ENCODE results near the gene PHF11.
A peak's percentile ranks its signal among the peaks of the same experiment; 100 is the strongest.

PHF11 gene

GRCh38 chr13:49495783-49496762 is at the start of gene PHF11:
PHF11 (plus strand) TSS chr13:49495953; CDS start chr13:49496002, 49 bp downstream.
- Histone ChIP-seq H3K4me3 (ENCODE audit: low read depth, low read length) (peak within 1 kb of the TSS; percentile 65), H3K4me1 (ENCODE audit: control insufficient read depth, insufficient read depth, low read length) (peaks cover 3% of the 10 kb centered on the region; the same call in 1 of the 2 replicates), H3K27me3 (ENCODE audit: control insufficient read depth, insufficient read depth, low read length) (no peaks in the 10 kb centered on the region), H3K36me3 (ENCODE audit: control insufficient read depth, insufficient read depth, low read length) (no peaks in the 10 kb centered on the region), H3K9ac (ENCODE audit: low read length) (peak within 1 kb of the TSS; percentile 54), H3K9me3 (ENCODE audit: control insufficient read depth, insufficient read depth, low read depth, low read length) (no peaks in the 10 kb centered on the region), H3K27ac (ENCODE audit: low read depth, low read length) (peak within 1 kb of the TSS; percentile 64; the same call in 1 of the 2 replicates)

GRCh38 chr13:49446473-49446872 is 49.3 kb upstream of the PHF11 start:
- peaks cover 8% of the 10 kb centered on the region; the same call in 1 of the 2 replicates for H3K4me1 ChIP-seq (ENCODE audit: control insufficient read depth, insufficient read depth, low read length)
- H3K9ac ChIP-seq (ENCODE audit: low read length): no peak overlapping the region
- H3K9me3 ChIP-seq (ENCODE audit: control insufficient read depth, insufficient read depth, low read depth, low read length): no peaks in the 10 kb centered on the region
- no peak overlapping the region for H3K4me3 ChIP-seq (ENCODE audit: low read depth, low read length)
- H3K27ac ChIP-seq (ENCODE audit: low read depth, low read length): no peak overlapping the region
- no peaks in the 10 kb centered on the region for H3K36me3 ChIP-seq (ENCODE audit: control insufficient read depth, insufficient read depth, low read length)
- H3K27me3 ChIP-seq (ENCODE audit: control insufficient read depth, insufficient read depth, low read length): no peaks in the 10 kb centered on the region

DNA sequence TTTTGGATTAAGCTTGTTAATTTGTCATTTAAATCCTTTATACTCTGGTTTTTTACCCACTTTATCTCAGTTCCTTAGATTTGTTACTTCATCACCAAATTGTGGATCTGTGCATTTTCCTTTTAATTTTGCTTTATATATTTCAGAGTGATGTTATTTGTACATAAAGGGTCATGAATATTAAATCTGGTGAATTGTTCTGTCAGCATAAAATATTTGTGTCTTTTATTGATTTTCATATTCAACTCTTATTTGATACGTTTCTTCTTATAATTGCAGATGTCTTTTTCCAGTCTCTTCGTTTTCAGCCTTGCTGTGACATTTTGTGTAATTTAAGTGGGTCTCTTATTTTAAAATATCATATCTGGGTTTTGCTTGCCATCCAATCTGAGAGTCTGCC is 47.0 kb upstream of the PHF11 start:
- no peak overlapping the region for H3K27ac ChIP-seq (ENCODE audit: low read depth, low read length)
- H3K9ac ChIP-seq (ENCODE audit: low read length): no peak overlapping the region
- H3K4me3 ChIP-seq (ENCODE audit: low read depth, low read length): no peak overlapping the region
- H3K9me3 ChIP-seq (ENCODE audit: control insufficient read depth, insufficient read depth, low read depth, low read length): no peaks in the 10 kb centered on the region
- no peaks in the 10 kb centered on the region for H3K36me3 ChIP-seq (ENCODE audit: control insufficient read depth, insufficient read depth, low read length)
- no peaks in the 10 kb centered on the region for H3K4me1 ChIP-seq (ENCODE audit: control insufficient read depth, insufficient read depth, low read length)
- H3K27me3 ChIP-seq (ENCODE audit: control insufficient read depth, insufficient read depth, low read length): no peaks in the 10 kb centered on the region

GRCh38 chr13:49450105-49450819 is 45.5 kb upstream of the PHF11 start:
- H3K9ac ChIP-seq (ENCODE audit: low read length): no peak overlapping the region
- no peaks in the 10 kb centered on the region for H3K27me3 ChIP-seq (ENCODE audit: control insufficient read depth, insufficient read depth, low read length)
- no peak overlapping the region for H3K27ac ChIP-seq (ENCODE audit: low read depth, low read length)
- no peaks in the 10 kb centered on the region for H3K36me3 ChIP-seq (ENCODE audit: control insufficient read depth, insufficient read depth, low read length)
- H3K4me1 ChIP-seq (ENCODE audit: control insufficient read depth, insufficient read depth, low read length): no peaks in the 10 kb centered on the region
- H3K9me3 ChIP-seq (ENCODE audit: control insufficient read depth, insufficient read depth, low read depth, low read length): no peaks in the 10 kb centered on the region
- H3K4me3 ChIP-seq (ENCODE audit: low read depth, low read length): no peak overlapping the region

DNA sequence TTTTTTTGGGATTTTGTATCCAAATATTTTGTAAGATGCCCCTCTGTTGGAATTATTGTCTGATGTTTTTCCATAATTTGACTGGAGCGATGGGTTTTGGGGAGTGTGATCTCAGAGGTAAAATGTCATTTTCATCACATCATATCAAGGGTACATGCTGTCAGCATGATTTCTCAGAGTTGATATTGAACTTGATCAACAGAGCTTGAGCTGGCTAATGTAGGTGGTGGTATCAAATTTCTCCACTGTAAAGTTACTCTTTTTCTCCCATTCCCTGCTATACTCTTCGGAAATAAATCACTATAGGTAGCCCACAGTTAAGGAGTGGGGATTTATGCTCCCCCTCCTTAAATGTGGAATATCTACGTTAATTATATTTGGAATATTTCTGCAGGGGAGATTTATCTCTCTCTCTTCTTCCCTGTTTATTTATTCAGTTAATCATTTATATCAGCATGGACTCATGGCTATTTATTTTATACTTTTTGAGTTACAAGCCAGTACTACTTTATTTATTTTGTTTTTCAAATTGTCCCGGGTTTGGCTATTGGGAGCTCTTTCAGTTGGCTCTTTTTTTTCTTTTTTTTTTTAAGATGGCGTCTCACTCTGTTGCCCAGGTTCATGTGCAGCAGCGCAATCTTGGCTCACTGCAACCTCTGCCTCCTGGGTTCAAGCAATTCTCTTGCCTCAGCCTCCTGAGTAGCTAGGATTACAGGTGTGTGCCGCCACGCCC is 42.9 kb upstream of the PHF11 start:
- Histone ChIP-seq H3K36me3 (ENCODE audit: control insufficient read depth, insufficient read depth, low read length) (no peaks in the 10 kb centered on the region), H3K9ac (ENCODE audit: low read length) (no peak overlapping the region), H3K27me3 (ENCODE audit: control insufficient read depth, insufficient read depth, low read length) (no peaks in the 10 kb centered on the region), H3K27ac (ENCODE audit: low read depth, low read length) (no peak overlapping the region), H3K4me3 (ENCODE audit: low read depth, low read length) (no peak overlapping the region), H3K9me3 (ENCODE audit: control insufficient read depth, insufficient read depth, low read depth, low read length) (no peaks in the 10 kb centered on the region), H3K4me1 (ENCODE audit: control insufficient read depth, insufficient read depth, low read length) (no peaks in the 10 kb centered on the region)

DNA sequence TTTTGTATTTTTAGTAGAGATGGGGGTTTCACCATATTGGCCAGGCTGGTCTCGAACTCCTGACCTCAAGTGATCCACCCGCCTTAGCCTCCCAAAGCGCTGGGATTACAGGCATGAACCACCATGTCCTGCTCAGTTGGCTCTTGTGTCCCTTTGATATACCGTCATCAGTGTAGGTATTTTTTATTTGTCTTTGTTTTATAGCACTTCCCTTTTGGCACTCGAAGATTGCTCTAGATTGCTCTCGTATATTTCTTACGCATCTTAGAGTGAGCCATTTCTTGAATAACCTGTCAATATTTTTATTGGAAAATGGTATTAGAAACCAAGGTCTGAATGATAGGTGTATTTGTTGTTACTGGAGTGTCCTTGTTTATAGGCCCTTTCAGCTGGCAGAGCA is 42.3 kb upstream of the PHF11 start:
- Histone ChIP-seq H3K36me3 (ENCODE audit: control insufficient read depth, insufficient read depth, low read length) (no peaks in the 10 kb centered on the region), H3K9ac (ENCODE audit: low read length) (no peak overlapping the region), H3K4me1 (ENCODE audit: control insufficient read depth, insufficient read depth, low read length) (no peaks in the 10 kb centered on the region), H3K27me3 (ENCODE audit: control insufficient read depth, insufficient read depth, low read length) (no peaks in the 10 kb centered on the region), H3K4me3 (ENCODE audit: low read depth, low read length) (no peak overlapping the region), H3K27ac (ENCODE audit: low read depth, low read length) (no peak overlapping the region), H3K9me3 (ENCODE audit: control insufficient read depth, insufficient read depth, low read depth, low read length) (no peaks in the 10 kb centered on the region)

DNA sequence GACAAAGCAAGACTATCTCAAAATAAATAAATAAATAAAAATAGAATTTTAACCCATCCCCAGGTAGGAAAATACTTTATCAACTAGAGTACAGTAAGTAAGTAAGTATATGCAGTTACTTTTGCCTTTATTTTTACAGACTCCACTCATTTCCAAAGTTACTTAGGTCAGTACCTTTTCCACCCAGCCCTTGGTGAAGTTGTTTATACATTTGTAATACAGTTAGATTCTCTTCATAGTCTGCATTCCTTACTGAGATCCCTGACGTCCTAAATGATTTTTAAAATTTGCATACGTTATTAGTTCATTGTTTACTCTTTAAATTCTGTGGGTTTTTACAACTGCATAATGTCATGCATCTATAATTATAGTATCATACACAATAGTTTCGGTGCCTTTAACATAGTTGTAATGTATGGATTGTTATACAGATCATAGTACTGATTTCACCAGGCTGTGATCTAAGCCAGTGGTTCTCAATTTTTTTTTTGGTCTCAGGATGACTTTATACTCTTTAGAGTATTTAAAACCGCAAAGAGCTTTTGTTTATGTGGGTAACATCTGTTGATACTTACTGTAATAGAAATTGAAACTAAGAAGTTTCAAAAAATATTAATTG is 41.3 kb upstream of the PHF11 start:
- no peak overlapping the region for H3K4me3 ChIP-seq (ENCODE audit: low read depth, low read length)
- no peak overlapping the region for H3K27ac ChIP-seq (ENCODE audit: low read depth, low read length)
- H3K27me3 ChIP-seq (ENCODE audit: control insufficient read depth, insufficient read depth, low read length): no peaks in the 10 kb centered on the region
- H3K36me3 ChIP-seq (ENCODE audit: control insufficient read depth, insufficient read depth, low read length): no peaks in the 10 kb centered on the region
- H3K4me1 ChIP-seq (ENCODE audit: control insufficient read depth, insufficient read depth, low read length): no peaks in the 10 kb centered on the region
- no peak overlapping the region for H3K9ac ChIP-seq (ENCODE audit: low read length)
- H3K9me3 ChIP-seq (ENCODE audit: control insufficient read depth, insufficient read depth, low read depth, low read length): no peaks in the 10 kb centered on the region

DNA sequence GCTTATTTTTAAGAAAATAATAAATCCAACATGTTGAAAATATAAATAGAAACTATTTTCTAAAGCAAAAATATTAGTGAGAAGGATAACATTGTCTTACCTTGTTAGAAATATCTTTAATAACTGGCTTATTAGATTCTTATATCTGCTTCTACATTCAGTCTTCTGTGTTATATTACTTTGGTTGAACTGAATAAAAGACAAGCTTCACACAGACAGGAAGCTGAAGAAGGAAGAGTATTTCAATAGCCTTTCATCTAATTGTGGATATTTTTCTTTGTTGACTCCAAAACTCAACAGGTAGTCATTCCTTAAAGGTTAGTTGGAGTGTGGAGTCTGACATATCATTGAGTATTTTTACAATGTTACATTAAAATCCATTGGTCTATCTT is 40.8 kb upstream of the PHF11 start:
- Histone ChIP-seq H3K9me3 (ENCODE audit: control insufficient read depth, insufficient read depth, low read depth, low read length) (no peaks in the 10 kb centered on the region), H3K9ac (ENCODE audit: low read length) (no peak overlapping the region), H3K4me3 (ENCODE audit: low read depth, low read length) (no peak overlapping the region), H3K27ac (ENCODE audit: low read depth, low read length) (no peak overlapping the region), H3K4me1 (ENCODE audit: control insufficient read depth, insufficient read depth, low read length) (no peaks in the 10 kb centered on the region), H3K36me3 (ENCODE audit: control insufficient read depth, insufficient read depth, low read length) (no peaks in the 10 kb centered on the region), H3K27me3 (ENCODE audit: control insufficient read depth, insufficient read depth, low read length) (no peaks in the 10 kb centered on the region)

DNA sequence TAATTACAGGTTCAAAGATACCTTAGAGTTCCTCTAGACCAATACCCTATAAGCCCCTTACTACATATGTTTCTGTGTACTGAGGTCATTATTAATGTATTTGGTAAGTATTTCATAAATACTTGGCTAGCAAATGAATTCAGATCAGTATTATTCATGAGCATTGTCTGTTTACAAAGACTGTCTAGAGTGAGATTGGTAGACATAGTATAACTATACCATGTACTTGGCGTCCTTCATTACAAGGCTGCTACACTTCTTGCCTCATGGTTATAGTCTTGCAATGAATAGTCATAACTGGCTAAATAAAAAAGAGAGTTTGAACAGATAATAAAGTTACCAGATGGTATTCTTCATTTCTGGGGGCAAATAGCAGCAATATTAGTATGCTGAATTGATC is 39.6 kb upstream of the PHF11 start:
- H3K9ac ChIP-seq (ENCODE audit: low read length): no peak overlapping the region
- no peaks in the 10 kb centered on the region for H3K27me3 ChIP-seq (ENCODE audit: control insufficient read depth, insufficient read depth, low read length)
- H3K36me3 ChIP-seq (ENCODE audit: control insufficient read depth, insufficient read depth, low read length): peaks cover 4% of the 10 kb centered on the region
- no peaks in the 10 kb centered on the region for H3K4me1 ChIP-seq (ENCODE audit: control insufficient read depth, insufficient read depth, low read length)
- H3K27ac ChIP-seq (ENCODE audit: low read depth, low read length): no peak overlapping the region
- H3K9me3 ChIP-seq (ENCODE audit: control insufficient read depth, insufficient read depth, low read depth, low read length): no peaks in the 10 kb centered on the region
- H3K4me3 ChIP-seq (ENCODE audit: low read depth, low read length): no peak overlapping the region

DNA sequence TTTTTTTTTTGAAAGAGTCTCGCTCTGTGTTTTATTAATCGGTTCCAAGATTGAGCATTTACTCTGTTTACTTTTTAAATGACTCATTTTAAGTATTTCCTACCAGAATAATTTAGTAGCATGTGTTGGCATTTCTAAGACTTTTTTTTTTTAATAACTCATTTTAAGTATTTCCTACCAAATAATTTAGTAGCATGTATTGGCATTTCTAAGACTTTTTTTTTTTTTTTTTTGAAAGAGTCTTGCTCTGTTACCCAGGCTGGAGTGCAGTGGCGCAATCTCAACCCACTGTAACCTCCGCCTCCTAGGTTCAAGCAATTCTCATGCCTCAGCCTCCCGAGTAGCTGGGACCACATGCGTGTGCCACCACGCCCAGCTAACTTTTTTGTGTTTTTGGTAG is 38.5 kb upstream of the PHF11 start:
- no peaks in the 10 kb centered on the region for H3K27me3 ChIP-seq (ENCODE audit: control insufficient read depth, insufficient read depth, low read length)
- no peak overlapping the region for H3K9ac ChIP-seq (ENCODE audit: low read length)
- H3K9me3 ChIP-seq (ENCODE audit: control insufficient read depth, insufficient read depth, low read depth, low read length): peaks cover 7% of the 10 kb centered on the region; the same call in 1 of the 2 replicates
- H3K36me3 ChIP-seq (ENCODE audit: control insufficient read depth, insufficient read depth, low read length): peaks cover 15% of the 10 kb centered on the region
- H3K4me1 ChIP-seq (ENCODE audit: control insufficient read depth, insufficient read depth, low read length): no peaks in the 10 kb centered on the region
- no peak overlapping the region for H3K27ac ChIP-seq (ENCODE audit: low read depth, low read length)
- no peak overlapping the region for H3K4me3 ChIP-seq (ENCODE audit: low read depth, low read length)

Measured in HUES6 (cell line).